Retinal pigment epithelial cell (primary cell): ENCODE results near the gene TMEM119.

Source experiments
- DNase-seq: peaks from one replicate; pipeline ENCODE4 v3.0.0-alpha.2; 2010; ENCODE audit warnings: low read depth
- H3K4me3 ChIP-seq: 2 replicates; pipeline ENCODE4 v1.5.1; 2011; ENCODE audit warnings: mild to moderate bottlenecking, low read length, control low read depth, moderate library complexity
- TF ChIP-seq, protein P1 (sequence below): conservative IDR thresholded peaks from 2 replicates; pipeline ENCODE4 v1.5.1; 2011; ENCODE audit warnings: low read depth, low read length, control low read depth, inconsistent platforms

Gene TMEM119

DNA sequence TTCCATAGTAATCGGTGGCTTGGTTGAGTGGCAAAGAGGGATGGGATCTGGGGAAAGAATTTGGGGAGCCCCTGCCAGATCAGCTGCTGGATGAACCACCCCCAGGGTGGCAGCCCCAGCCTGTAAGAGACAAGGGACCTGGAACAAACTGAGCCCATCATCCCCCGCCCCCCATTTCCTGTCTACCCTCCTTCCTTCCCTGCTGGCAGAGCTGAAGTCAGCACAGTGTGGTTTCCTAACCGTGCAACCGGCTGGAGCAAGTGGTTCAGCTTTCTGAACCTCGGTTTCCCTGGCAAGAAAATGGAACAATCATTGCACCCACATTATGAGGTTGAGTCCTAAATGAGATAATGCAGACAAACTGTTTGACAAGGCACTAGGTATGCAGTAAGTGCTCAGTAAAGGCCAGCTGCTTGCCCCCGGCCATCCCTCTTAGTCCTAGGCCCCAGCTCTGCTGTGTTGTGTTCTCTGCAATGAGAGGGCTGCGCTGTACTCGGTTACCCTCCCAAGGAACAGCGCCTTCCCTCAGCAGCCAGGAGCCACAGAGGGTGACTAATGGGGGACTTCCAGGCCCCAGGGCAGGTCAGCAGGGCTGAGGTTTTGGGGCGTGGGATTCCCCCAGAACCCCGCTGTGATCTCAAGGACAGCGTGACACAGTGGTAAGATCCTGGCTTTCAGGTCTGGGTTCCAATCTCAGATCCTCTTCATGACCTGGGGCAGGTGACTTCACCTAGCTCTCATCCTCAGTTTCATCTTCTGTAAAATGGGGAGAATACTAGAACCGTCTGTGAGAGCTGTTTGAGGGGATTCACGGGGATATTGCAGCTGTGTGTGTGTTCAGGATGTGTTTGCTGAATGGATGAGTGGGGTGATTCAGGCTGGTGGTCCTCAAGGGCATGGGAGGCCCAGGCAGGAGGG is 19.3 kb upstream of the TMEM119 start:
- no peak for DNase-seq
- TF ChIP-seq, protein P1, sequence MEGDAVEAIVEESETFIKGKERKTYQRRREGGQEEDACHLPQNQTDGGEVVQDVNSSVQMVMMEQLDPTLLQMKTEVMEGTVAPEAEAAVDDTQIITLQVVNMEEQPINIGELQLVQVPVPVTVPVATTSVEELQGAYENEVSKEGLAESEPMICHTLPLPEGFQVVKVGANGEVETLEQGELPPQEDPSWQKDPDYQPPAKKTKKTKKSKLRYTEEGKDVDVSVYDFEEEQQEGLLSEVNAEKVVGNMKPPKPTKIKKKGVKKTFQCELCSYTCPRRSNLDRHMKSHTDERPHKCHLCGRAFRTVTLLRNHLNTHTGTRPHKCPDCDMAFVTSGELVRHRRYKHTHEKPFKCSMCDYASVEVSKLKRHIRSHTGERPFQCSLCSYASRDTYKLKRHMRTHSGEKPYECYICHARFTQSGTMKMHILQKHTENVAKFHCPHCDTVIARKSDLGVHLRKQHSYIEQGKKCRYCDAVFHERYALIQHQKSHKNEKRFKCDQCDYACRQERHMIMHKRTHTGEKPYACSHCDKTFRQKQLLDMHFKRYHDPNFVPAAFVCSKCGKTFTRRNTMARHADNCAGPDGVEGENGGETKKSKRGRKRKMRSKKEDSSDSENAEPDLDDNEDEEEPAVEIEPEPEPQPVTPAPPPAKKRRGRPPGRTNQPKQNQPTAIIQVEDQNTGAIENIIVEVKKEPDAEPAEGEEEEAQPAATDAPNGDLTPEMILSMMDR, result no peak
- no peak overlapping the region for H3K4me3 ChIP-seq

DNA sequence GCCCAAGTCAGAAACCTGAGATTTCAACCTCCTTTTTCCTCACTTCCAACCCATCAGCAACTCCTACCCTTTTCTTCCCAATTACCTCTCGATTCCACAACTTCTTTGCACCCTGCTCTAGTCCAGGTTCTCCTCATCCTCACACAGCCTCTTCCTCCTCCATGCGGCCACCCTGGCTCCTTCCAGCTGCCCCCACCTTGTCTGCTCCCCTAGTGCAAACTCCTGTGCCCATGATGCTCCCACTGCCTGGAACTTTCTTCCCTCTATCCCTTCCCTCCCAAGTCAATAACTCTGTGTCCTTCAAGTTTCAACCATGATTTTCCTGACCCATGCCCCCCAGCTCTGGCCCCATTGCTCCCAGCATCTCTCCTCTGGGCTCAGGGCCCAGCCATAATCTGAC is 18.5 kb upstream of the TMEM119 start:
- TF ChIP-seq, protein P1, result no peak
- DNase-seq, result no peak
- H3K4me3 ChIP-seq, result no peak overlapping the region

DNA sequence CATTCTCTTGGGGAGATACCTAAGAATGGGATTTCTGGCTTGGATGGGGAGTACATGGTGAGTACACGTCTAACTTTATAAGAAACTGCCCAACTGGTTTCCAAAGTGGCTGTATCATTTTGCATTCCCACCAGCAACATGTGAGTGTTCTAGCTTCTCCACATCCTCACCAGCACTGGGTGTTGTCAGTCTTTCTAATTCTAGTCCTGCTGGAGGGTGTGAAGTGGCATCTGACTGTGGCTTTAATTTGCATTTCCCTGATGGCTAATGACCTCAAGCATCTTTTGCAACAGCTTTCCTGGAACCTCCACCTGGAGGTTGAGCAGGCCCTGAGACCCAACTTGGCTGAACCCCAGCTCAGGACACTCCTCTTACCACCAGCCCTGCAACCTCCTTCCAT is 18.0 kb upstream of the TMEM119 start:
- no peak for DNase-seq

DNA sequence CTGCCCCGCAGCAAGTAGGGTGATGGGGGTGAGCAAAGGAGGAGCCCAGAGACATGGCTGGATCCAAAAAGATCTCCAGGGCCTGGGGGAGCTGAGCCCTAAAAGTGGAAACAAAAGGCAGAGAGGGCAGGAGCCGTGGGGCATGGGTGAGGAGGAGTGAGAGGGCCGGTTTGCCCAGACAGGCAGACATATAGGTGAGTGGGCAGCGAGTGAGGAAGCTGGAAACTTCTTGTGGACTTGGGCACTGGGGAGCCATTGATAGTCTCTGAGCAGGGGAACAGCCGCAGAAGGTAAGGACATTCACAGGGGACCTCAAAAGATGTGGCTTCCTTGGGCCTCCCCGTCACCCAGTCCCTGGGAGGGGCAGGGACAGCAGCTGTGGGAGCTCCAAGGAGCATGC is 16.8 kb upstream of the TMEM119 start:
- no peak overlapping the region for H3K4me3 ChIP-seq
- DNase-seq, result no peak
- TF ChIP-seq, protein P1, result no peak

More for the DNA sequence above, 18.0 kb upstream of the TMEM119 start:
- H3K4me3 ChIP-seq, result no peak overlapping the region
- TF ChIP-seq, protein P1, result no peak

DNA sequence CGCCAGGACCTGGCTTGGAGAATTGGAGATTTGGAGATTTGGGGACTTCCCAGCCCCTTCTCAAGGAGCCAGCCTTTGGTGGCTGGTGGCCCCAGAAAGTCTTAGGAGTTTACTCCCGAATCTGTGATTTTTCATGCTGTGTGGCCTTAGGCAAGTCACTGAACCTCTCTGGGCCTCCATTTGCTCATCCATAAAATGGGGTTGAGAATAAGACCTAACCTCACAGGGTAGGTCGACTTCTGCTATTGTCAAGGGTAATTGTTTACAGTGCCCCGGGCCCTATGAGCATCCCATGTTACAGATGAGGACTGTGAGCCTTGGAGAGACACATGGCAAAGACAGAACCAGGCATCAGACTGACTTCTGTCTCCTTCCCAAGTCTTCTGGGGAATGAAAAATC is 16.2 kb upstream of the TMEM119 start:
- no peak for DNase-seq
- no peak overlapping the region for H3K4me3 ChIP-seq
- TF ChIP-seq, protein P1, result no peak

DNA sequence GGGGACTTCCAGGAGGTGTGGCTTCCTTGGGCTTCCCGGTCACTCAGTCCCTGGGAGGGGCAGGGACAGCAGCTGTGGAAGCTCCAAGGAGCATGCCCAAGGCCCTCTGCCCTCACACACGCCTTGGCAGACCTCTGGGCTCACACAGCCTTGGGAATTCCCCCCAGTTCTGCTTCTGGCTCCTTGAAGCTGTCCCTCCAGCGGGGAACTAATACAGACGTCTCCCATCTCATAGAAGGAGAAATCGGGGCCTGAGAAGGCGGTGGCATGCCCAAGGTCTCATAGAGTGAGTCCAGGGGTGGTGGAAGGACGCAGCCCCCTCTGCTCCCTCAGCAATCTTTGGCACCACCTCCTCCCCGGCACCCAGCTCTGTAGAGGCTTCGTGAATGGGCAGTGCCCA is 15.7 kb upstream of the TMEM119 start:
- DNase-seq, result no peak
- TF ChIP-seq, protein P1, result no peak
- no peak overlapping the region for H3K4me3 ChIP-seq

DNA sequence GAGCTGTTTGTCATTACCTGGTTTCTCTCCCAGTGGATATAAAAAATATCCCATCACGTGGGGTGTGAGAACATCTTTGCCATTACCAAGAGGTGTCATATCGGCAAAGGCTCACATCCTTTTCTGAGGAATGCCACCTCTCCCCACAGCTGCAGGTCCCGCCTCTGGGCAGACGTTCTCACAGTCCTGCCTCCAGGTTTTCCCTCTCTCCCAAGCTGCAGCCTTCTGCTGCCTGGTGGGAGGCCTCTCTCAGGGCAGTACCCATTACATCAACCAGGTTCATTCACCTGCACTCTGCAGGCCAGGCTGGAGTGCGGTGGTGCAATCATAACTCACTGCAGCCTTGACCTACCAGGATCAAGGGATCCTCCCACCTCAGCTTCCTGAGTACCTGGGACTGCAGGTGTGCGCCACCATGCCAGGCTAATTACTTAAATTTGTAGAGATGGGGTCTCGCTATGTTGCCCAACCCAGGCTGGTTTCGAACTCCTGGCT is 15.0 kb upstream of the TMEM119 start:
- no peak for DNase-seq
- H3K4me3 ChIP-seq, result no peak overlapping the region
- TF ChIP-seq, protein P1, result no peak
